ENCODE results near the gene FRAT1.
"Not testable (repeated sequence)": the region's sequence is repeated elsewhere in the genome, so short reads cannot be mapped to it uniquely, and the experiment has no call there.

FRAT1 gene

DNA sequence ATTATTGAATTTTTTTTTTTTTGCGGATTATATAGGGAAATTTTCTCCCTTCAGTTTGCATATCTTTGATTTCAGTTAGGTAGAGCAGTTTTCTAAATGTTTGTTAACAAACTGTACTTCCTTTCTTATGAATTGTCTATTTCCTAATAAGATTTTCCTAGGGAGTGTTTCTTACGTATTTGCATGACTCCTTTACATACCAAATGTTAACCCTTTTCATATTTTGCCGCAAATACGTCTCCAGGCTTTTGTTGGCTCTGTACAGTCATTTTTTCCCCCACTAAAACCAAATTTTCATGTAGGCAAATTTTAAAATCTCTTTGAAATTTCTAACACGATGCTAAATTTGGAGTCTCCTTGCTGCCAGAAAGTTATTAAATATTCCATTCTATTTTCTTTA, 17.4 kb downstream of the FRAT1 start:
- DNase-seq: no peak

DNA sequence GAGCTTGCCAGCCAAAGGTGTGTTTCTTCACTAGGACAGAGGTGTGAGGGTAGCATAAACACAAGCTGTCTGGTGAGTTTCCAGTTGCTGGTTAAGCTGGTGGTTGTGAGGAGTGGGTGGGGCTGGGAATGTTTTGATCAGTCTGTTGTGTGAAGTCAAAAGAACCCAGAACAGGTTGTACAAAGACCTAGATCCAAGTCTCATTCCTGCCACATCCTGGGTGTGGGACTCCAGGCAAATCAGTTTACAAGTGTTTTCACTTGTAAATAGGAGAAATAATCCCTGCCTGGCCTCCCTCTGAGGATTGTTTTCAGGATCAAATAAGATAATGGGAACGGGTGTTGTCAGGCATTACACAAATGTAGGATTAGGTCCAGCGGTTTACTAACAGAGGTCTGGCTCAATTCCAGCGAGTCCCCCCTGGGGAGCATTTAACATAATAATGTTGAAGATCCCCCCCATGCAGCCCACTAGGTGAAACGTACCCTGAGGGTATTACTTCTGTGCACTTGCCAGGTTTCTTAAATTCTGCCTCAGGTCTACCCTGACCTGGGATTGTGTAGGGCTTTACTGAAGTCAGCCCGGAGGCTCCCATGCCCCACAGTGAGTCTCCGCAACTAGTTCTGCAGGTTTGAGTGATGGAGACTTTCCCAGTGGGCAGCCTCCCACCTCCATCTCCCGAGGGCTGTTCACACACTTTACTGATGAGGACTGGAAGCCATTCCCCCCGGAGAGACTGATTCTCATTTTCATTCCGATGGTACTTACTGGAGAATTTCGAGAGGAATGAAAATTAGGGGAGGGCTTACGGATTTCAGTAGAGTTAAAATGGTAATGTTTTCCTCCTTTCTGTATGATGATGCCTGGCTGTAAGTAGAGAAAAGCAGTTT, 18.1 kb downstream of the FRAT1 start:
- DNase-seq: no peak

- DNase-seq: no peak
Measured at GRCh38 chr10:97338041-97338440, 19.0 kb downstream of the FRAT1 start.

- no peak for DNase-seq
Measured at GRCh38 chr10:97341416-97341815, 22.3 kb downstream of the FRAT1 start.

DNA sequence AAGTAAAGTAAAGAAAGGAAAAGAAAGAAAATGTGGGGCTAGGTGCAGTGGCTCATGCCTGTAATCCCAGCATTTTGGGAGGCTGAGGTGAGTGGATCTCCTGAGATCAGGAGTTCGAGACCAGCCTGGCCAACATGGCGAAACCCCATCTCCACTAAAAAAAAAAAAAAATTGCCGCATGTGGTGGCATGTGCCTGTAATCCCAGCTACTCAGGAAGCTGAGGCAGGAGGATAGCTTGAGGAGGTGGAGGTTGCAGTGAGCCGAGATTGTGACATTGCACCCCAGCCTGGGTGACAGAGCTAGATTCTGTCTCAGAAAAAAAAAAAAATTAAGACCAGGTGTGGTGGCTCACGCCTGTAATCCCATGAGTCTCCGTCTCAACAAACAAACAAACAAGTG, 24.6 kb downstream of the FRAT1 start:
- not testable (repeated sequence) for DNase-seq

DNA sequence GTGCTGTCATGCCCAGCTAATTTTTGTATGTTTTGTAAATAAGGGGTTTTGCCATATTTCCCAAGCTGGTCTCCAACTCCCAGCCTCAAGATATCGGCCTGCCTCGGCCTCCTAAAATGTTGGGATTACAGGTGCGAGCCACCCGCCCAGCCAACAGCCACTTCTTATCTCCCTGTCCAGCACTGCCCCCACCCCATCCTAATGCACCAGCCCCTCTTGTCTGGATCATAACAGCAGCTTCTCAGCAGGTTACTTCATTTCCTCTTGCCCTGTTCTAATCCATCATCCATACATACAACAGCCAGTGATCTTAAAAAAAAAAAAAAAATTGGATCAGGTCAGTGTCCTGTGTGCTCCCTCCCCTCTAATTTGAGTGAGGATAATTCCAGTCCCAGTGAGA, 28.2 kb downstream of the FRAT1 start:
- DNase-seq: no peak

DNA sequence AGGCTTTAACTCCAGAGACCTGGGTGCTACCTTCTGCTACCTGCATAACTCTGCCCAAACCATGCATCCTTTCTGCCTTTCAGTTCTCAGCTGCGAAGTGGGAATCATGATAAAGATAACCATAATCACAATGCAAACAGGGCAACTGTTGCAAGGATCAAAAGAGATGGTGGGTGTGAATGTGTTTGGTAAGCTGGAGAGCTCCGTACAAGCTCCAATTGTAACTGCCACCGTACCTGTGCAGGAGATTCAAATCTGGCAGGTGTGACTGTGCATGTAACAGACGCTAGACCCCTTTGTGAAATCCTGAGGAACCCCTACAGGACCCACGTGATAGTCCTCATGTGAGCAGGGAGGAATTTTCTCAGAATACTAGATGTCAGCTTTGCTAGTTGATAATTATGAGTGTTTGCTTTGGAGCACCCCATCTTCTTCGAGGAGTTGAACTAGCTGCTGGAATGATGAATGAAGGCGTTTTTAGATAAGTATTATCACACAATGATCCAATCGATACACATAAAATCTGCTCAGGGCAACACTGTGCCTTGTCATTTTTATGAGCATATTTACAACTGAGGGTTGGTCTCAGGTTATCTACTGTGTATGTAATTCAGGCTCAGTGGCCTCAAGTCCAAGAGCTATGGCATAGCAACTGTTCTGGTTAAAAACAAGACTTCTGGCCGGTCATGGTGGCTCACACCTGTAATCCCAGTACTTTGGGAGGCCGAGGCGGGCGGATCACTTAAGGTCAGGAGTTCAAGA, 30.9 kb downstream of the FRAT1 start:
- no peak for DNase-seq

GRCh38 chr10:97353945-97354344, 34.9 kb downstream of the FRAT1 start:
- DNase-seq: no peak

DNA sequence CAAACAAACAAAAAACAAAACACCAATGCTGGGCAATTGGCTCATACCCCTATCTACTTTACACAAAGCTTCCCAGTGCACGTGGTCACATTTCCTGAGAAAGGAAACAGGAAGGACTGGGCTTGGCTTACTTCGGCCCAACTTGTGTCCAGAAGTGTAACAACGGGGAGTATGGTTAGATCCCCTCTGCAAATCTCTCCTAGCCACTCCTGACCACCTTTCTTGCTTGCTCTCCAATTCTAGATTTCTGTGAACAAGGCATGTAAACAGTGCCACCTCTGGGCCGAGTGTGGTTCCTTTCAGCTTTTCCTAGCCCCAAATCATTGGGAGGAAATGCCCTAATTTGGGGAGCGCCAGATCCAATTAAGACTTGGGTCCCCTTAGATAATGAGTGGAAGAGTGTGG, 36.5 kb downstream of the FRAT1 start:
- no peak for DNase-seq

GRCh38 chr10:97356318-97356914, 37.3 kb downstream of the FRAT1 start:
- no peak for DNase-seq

GRCh38 chr10:97356918-97357317, 37.8 kb downstream of the FRAT1 start:
- no peak for DNase-seq

GRCh38 chr10:97358349-97358748, 39.3 kb downstream of the FRAT1 start:
- no peak for DNase-seq

GRCh38 chr10:97358781-97359180, 39.7 kb downstream of the FRAT1 start:
- no peak for DNase-seq

- DNase-seq: no peak
Measured at GRCh38 chr10:97360705-97361536, 41.9 kb downstream of the FRAT1 start.

GRCh38 chr10:97361537-97361901, 42.4 kb downstream of the FRAT1 start:
- no peak for DNase-seq

GRCh38 chr10:97362310-97363033, 43.4 kb downstream of the FRAT1 start:
- DNase-seq: no peak

GRCh38 chr10:97363071-97363470, 44.0 kb downstream of the FRAT1 start:
- peak in 1 of 2 experiments; percentile 12 for DNase-seq

DNA sequence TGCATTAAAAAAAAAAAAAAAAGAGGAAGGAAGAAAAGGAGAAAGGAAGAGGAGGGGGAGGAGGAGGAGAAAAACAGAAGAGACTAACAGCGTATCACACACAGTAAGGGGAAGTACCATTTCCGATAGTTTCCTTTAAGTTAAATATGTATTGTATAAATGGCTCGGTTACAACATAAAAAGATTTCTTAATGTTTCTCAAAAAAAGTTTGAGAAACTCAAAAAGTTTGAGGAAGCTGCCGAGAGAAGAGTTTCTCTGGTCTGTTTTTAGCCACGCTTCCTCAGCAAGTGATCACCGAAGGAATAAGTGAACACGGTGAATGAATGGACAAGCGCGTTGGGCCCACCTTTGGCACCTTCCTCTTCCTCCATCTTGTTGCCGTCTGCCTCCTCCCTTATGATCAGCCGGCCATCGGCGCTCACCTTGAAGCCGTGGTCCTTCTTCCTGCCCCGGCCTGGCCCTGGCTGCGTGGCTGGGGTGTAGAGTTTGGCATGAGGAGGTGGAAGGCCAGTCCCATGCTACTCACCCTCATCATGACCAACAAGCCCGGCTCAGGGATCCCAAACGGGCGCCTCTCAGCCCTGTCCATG, 46.8 kb downstream of the FRAT1 start:
- no peak for DNase-seq

DNA sequence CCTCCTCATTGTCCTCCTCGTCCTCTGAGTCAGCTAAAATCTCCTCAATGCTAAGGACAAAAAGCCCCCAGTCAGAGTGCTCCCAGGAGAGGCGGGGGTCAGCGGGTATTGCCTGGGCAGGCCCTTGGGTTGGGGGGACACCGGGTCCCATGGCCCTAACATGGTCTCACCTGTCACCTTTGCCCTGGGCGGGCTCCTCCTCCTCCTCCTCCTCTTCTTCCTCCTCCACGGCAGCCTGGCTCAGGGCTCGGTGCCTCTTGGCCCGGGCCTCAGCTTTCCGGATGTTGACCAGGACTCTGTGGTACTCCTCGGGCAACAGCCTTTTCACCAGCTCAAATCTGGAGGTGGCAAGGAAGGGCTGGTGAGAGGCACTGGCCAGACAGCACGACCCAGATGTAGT, 47.5 kb downstream of the FRAT1 start:
- no peak for DNase-seq

DNA sequence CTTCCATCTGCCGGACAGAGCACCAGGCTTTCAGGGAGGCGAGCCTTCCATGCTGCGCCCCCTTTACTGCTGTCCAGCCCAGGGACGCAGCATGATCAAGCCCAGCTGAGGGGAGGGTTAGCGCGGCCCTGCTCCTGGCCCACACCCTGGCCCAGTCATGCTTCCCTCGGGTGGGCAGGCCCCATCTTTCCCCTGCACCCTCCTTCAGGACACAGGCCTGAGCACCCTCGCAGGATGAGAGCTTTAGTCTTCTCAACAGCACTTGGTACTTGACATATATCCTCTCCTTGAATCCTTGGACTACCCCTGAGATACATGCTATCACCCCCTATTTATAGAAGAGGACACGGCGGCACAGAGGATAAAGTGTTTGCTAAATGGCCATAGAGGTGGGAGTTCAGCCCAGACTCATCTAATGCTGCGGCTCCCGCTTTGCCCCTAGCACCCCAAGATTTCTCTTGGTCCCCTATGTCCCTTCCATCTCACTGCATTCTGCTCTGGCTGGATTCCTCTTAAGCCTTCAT, 48.1 kb downstream of the FRAT1 start:
- no peak for DNase-seq

Measured in SHP77 (cell line).